ENCODE measurements around the gene RNASE13.

- TF ChIP-seq REST (IDR thresholded peaks at IDR 0.05; ENCODE audit: insufficient read depth in 1 of 2, low read depth in 2 of 2, low read length in 2 of 2), result no peak
- TF ChIP-seq POLR2AphosphoS5 (IDR thresholded peaks at IDR 0.05; ENCODE audit: low read depth, low read length), result no peak
Measured at GRCh38 chr14:21042918-21043317, 8.3 kb upstream of the RNASE13 start.

Measured in PFSK-1 (cell line).